Daoy (cell line): ENCODE results near the gene CLCNKA. TPM values are rescaled to one million over a fixed set of nuclear protein-coding genes. Genes with fewer than 3 reads are reported as not detected.
"Not testable (repeated sequence)": the region's sequence is repeated elsewhere in the genome, so short reads cannot be mapped to it uniquely, and the experiment has no call there.

Source experiments
- DNase-seq: peaks from one replicate; pipeline ENCODE4 v3.0.0-alpha.2; 2015; ENCODE audit warnings: low read depth
- total RNA-seq: library from RNA; depleted of rRNA; stranded (reverse); fragments of >200 nt; shearing (Covaris generic); gene quantifications from 2 replicates; pipeline ENCODE4 v1.2.3, GENCODE V29; 2014

The CLCNKA gene
- total RNA-seq, 1 experiment from 2014 or later = not detected

GRCh38 chr1:15997637-15998280 lies 24.1 kb upstream of the CLCNKA start:
- DNase-seq = no peak

- DNase-seq = no peak
Observed at GRCh38 chr1:15998929-15999328, 22.9 kb upstream of the CLCNKA start.

GRCh38 chr1:16001274-16001673 lies 20.6 kb upstream of the CLCNKA start:
- DNase-seq = not testable (repeated sequence)

- no peak for DNase-seq
Observed at GRCh38 chr1:16005597-16005996, 16.2 kb upstream of the CLCNKA start.

GRCh38 chr1:16006010-16006409 lies 15.8 kb upstream of the CLCNKA start:
- DNase-seq = no peak

GRCh38 chr1:16006552-16007485 lies 15.0 kb upstream of the CLCNKA start:
- DNase-seq = no peak

GRCh38 chr1:16007671-16008341 lies 14.0 kb upstream of the CLCNKA start:
- DNase-seq = no peak

GRCh38 chr1:16009030-16009460 lies 12.8 kb upstream of the CLCNKA start:
- peak; percentile 79 for DNase-seq

- DNase-seq = no peak
Observed at GRCh38 chr1:16009678-16010077, 12.2 kb upstream of the CLCNKA start.

- DNase-seq = no peak
Observed at GRCh38 chr1:16010837-16011236, 11.0 kb upstream of the CLCNKA start.

GRCh38 chr1:16011936-16012589 lies 9.8 kb upstream of the CLCNKA start:
- DNase-seq = no peak

- DNase-seq = peak; percentile 68
Observed at GRCh38 chr1:16012590-16013219, 9.1 kb upstream of the CLCNKA start.

GRCh38 chr1:16013220-16013907 lies 8.5 kb upstream of the CLCNKA start:
- DNase-seq = peak; percentile 82

- no peak for DNase-seq
Observed at GRCh38 chr1:16013908-16014258, 8.0 kb upstream of the CLCNKA start.

- no peak for DNase-seq
Observed at GRCh38 chr1:16014509-16015482, 7.0 kb upstream of the CLCNKA start.

- DNase-seq = no peak
Observed at GRCh38 chr1:16015491-16015890, 6.3 kb upstream of the CLCNKA start.

- peak; percentile 56 for DNase-seq
Observed at GRCh38 chr1:16015960-16016901, 5.6 kb upstream of the CLCNKA start.

- no peak for DNase-seq
Observed at GRCh38 chr1:16017076-16017460, 4.8 kb upstream of the CLCNKA start.
